ENCODE measurements around the gene NIFK.
"Not testable (repeated sequence)": the region's sequence is repeated elsewhere in the genome, so short reads cannot be mapped to it uniquely, and the experiment has no call there.

The NIFK gene

GRCh38 chr2:121697108-121697631, 39.5 kb downstream of the NIFK start:
- Histone ChIP-seq H3K36me3 (ENCODE audit: control insufficient read depth in 1 of 2, insufficient read depth in 2 of 2, low read length in 2 of 2) (no peaks in the 10 kb centered on the region), H3K4me3 (ENCODE audit: low read depth in 1 of 2, low read length in 2 of 2) (no peak overlapping the region), H3K27ac (ENCODE audit: low read depth, low read length) (no peak overlapping the region), H3K9me3 (ENCODE audit: control insufficient read depth in 1 of 2, low read length in 2 of 2) (no peaks in the 10 kb centered on the region), H3K27me3 (ENCODE audit: control insufficient read depth in 1 of 2, insufficient read depth in 2 of 2, low read length in 2 of 2) (no peaks in the 10 kb centered on the region), H3K9ac (ENCODE audit: low read depth in 1 of 2, low read length in 2 of 2) (no peak overlapping the region), H3K4me1 (ENCODE audit: control insufficient read depth in 1 of 2, insufficient read depth in 2 of 2, low read length in 2 of 2) (peaks cover 13 to 18% of the 10 kb centered on the region in 2 donors)

- Histone ChIP-seq H3K27ac (ENCODE audit: low read depth, low read length) (no peak overlapping the region), H3K9me3 (ENCODE audit: control insufficient read depth in 1 of 2, low read length in 2 of 2) (no peaks in the 10 kb centered on the region), H3K36me3 (ENCODE audit: control insufficient read depth in 1 of 2, insufficient read depth in 2 of 2, low read length in 2 of 2) (no peaks in the 10 kb centered on the region), H3K4me1 (ENCODE audit: control insufficient read depth in 1 of 2, insufficient read depth in 2 of 2, low read length in 2 of 2) (peaks cover 13 to 18% of the 10 kb centered on the region in 2 donors), H3K4me3 (ENCODE audit: low read depth in 1 of 2, low read length in 2 of 2) (no peak overlapping the region), H3K27me3 (ENCODE audit: control insufficient read depth in 1 of 2, insufficient read depth in 2 of 2, low read length in 2 of 2) (no peaks in the 10 kb centered on the region), H3K9ac (ENCODE audit: low read depth in 1 of 2, low read length in 2 of 2) (no peak overlapping the region)
Observed at GRCh38 chr2:121696410-121696930, 40.2 kb downstream of the NIFK start.

GRCh38 chr2:121695171-121695451, 41.6 kb downstream of the NIFK start:
- no peaks in the 10 kb centered on the region for H3K9me3 ChIP-seq (ENCODE audit: control insufficient read depth in 1 of 2, low read length in 2 of 2)
- peaks cover 9 to 15% of the 10 kb centered on the region in 2 donors for H3K4me1 ChIP-seq (ENCODE audit: control insufficient read depth in 1 of 2, insufficient read depth in 2 of 2, low read length in 2 of 2)
- no peak overlapping the region for H3K27ac ChIP-seq (ENCODE audit: low read depth, low read length)
- H3K36me3 ChIP-seq (ENCODE audit: control insufficient read depth in 1 of 2, insufficient read depth in 2 of 2, low read length in 2 of 2) = no peaks in the 10 kb centered on the region
- H3K4me3 ChIP-seq (ENCODE audit: low read depth in 1 of 2, low read length in 2 of 2) = no peak overlapping the region
- H3K9ac ChIP-seq (ENCODE audit: low read depth in 1 of 2, low read length in 2 of 2) = no peak overlapping the region
- H3K27me3 ChIP-seq (ENCODE audit: control insufficient read depth in 1 of 2, insufficient read depth in 2 of 2, low read length in 2 of 2) = no peaks in the 10 kb centered on the region

GRCh38 chr2:121694398-121695170, 42.1 kb downstream of the NIFK start:
- Histone ChIP-seq H3K4me1 (ENCODE audit: control insufficient read depth in 1 of 2, insufficient read depth in 2 of 2, low read length in 2 of 2) (peaks cover 9 to 10% of the 10 kb centered on the region in 2 donors), H3K36me3 (ENCODE audit: control insufficient read depth in 1 of 2, insufficient read depth in 2 of 2, low read length in 2 of 2) (no peaks in the 10 kb centered on the region), H3K9ac (ENCODE audit: low read depth in 1 of 2, low read length in 2 of 2) (no peak overlapping the region), H3K9me3 (ENCODE audit: control insufficient read depth in 1 of 2, low read length in 2 of 2) (no peaks in the 10 kb centered on the region), H3K27ac (ENCODE audit: low read depth, low read length) (no peak overlapping the region), H3K27me3 (ENCODE audit: control insufficient read depth in 1 of 2, insufficient read depth in 2 of 2, low read length in 2 of 2) (no peaks in the 10 kb centered on the region), H3K4me3 (ENCODE audit: low read depth in 1 of 2, low read length in 2 of 2) (no peak overlapping the region)

GRCh38 chr2:121690572-121690971, 46.1 kb downstream of the NIFK start:
- H3K27me3 ChIP-seq (ENCODE audit: control insufficient read depth in 1 of 2, insufficient read depth in 2 of 2, low read length in 2 of 2); H3K36me3 ChIP-seq (ENCODE audit: control insufficient read depth in 1 of 2, insufficient read depth in 2 of 2, low read length in 2 of 2); H3K4me1 ChIP-seq (ENCODE audit: control insufficient read depth in 1 of 2, insufficient read depth in 2 of 2, low read length in 2 of 2); H3K4me3 ChIP-seq (ENCODE audit: low read depth in 1 of 2, low read length in 2 of 2); H3K27ac ChIP-seq (ENCODE audit: low read depth, low read length); H3K9me3 ChIP-seq (ENCODE audit: control insufficient read depth in 1 of 2, low read length in 2 of 2); H3K9ac ChIP-seq (ENCODE audit: low read depth in 1 of 2, low read length in 2 of 2): not testable (repeated sequence)

GRCh38 chr2:121690095-121690494, 46.6 kb downstream of the NIFK start:
- H3K27ac ChIP-seq (ENCODE audit: low read depth, low read length) = no peak overlapping the region
- H3K36me3 ChIP-seq (ENCODE audit: control insufficient read depth in 1 of 2, insufficient read depth in 2 of 2, low read length in 2 of 2) = no peaks in the 10 kb centered on the region
- no peaks in the 10 kb centered on the region for H3K9me3 ChIP-seq (ENCODE audit: control insufficient read depth in 1 of 2, low read length in 2 of 2)
- no peaks in the 10 kb centered on the region for H3K4me1 ChIP-seq (ENCODE audit: control insufficient read depth in 1 of 2, insufficient read depth in 2 of 2, low read length in 2 of 2)
- no peak overlapping the region for H3K4me3 ChIP-seq (ENCODE audit: low read depth in 1 of 2, low read length in 2 of 2)
- no peak overlapping the region for H3K9ac ChIP-seq (ENCODE audit: low read depth in 1 of 2, low read length in 2 of 2)
- no peaks in the 10 kb centered on the region for H3K27me3 ChIP-seq (ENCODE audit: control insufficient read depth in 1 of 2, insufficient read depth in 2 of 2, low read length in 2 of 2)

GRCh38 chr2:121689356-121689755, 47.3 kb downstream of the NIFK start:
- H3K4me1 ChIP-seq (ENCODE audit: control insufficient read depth in 1 of 2, insufficient read depth in 2 of 2, low read length in 2 of 2) = no peaks in the 10 kb centered on the region
- no peak overlapping the region for H3K4me3 ChIP-seq (ENCODE audit: low read depth in 1 of 2, low read length in 2 of 2)
- no peak overlapping the region for H3K9ac ChIP-seq (ENCODE audit: low read depth in 1 of 2, low read length in 2 of 2)
- H3K27ac ChIP-seq (ENCODE audit: low read depth, low read length) = no peak overlapping the region
- H3K36me3 ChIP-seq (ENCODE audit: control insufficient read depth in 1 of 2, insufficient read depth in 2 of 2, low read length in 2 of 2) = no peaks in the 10 kb centered on the region
- H3K27me3 ChIP-seq (ENCODE audit: control insufficient read depth in 1 of 2, insufficient read depth in 2 of 2, low read length in 2 of 2) = no peaks in the 10 kb centered on the region
- no peaks in the 10 kb centered on the region for H3K9me3 ChIP-seq (ENCODE audit: control insufficient read depth in 1 of 2, low read length in 2 of 2)

GRCh38 chr2:121688820-121689219, 47.9 kb downstream of the NIFK start:
- H3K4me3 ChIP-seq (ENCODE audit: low read depth in 1 of 2, low read length in 2 of 2) = no peak overlapping the region
- H3K4me1 ChIP-seq (ENCODE audit: control insufficient read depth in 1 of 2, insufficient read depth in 2 of 2, low read length in 2 of 2) = no peaks in the 10 kb centered on the region
- H3K27me3 ChIP-seq (ENCODE audit: control insufficient read depth in 1 of 2, insufficient read depth in 2 of 2, low read length in 2 of 2) = no peaks in the 10 kb centered on the region
- H3K36me3 ChIP-seq (ENCODE audit: control insufficient read depth in 1 of 2, insufficient read depth in 2 of 2, low read length in 2 of 2) = no peaks in the 10 kb centered on the region
- H3K27ac ChIP-seq (ENCODE audit: low read depth, low read length) = no peak overlapping the region
- H3K9me3 ChIP-seq (ENCODE audit: control insufficient read depth in 1 of 2, low read length in 2 of 2) = peaks cover 0 to 2% of the 10 kb centered on the region in 2 donors
- no peak overlapping the region for H3K9ac ChIP-seq (ENCODE audit: low read depth in 1 of 2, low read length in 2 of 2)

GRCh38 chr2:121686902-121687301, 49.8 kb downstream of the NIFK start:
- no peaks in the 10 kb centered on the region for H3K27me3 ChIP-seq (ENCODE audit: control insufficient read depth in 1 of 2, insufficient read depth in 2 of 2, low read length in 2 of 2)
- H3K4me3 ChIP-seq (ENCODE audit: low read depth in 1 of 2, low read length in 2 of 2) = no peak overlapping the region
- H3K27ac ChIP-seq (ENCODE audit: low read depth, low read length) = no peak overlapping the region
- no peak overlapping the region for H3K9ac ChIP-seq (ENCODE audit: low read depth in 1 of 2, low read length in 2 of 2)
- H3K9me3 ChIP-seq (ENCODE audit: control insufficient read depth in 1 of 2, low read length in 2 of 2) = peaks cover 15 to 20% of the 10 kb centered on the region in 2 donors
- no peaks in the 10 kb centered on the region for H3K36me3 ChIP-seq (ENCODE audit: control insufficient read depth in 1 of 2, insufficient read depth in 2 of 2, low read length in 2 of 2)
- H3K4me1 ChIP-seq (ENCODE audit: control insufficient read depth in 1 of 2, insufficient read depth in 2 of 2, low read length in 2 of 2) = no peaks in the 10 kb centered on the region

- peak overlapping the region in 1 of 2 donors; percentile 44 for H3K4me3 ChIP-seq (ENCODE audit: low read depth in 1 of 2, low read length in 2 of 2)
- no peaks in the 10 kb centered on the region for H3K4me1 ChIP-seq (ENCODE audit: control insufficient read depth in 1 of 2, insufficient read depth in 2 of 2, low read length in 2 of 2)
- H3K36me3 ChIP-seq (ENCODE audit: control insufficient read depth in 1 of 2, insufficient read depth in 2 of 2, low read length in 2 of 2) = no peaks in the 10 kb centered on the region
- H3K9ac ChIP-seq (ENCODE audit: low read depth in 1 of 2, low read length in 2 of 2) = no peak overlapping the region
- no peaks in the 10 kb centered on the region for H3K27me3 ChIP-seq (ENCODE audit: control insufficient read depth in 1 of 2, insufficient read depth in 2 of 2, low read length in 2 of 2)
- H3K9me3 ChIP-seq (ENCODE audit: control insufficient read depth in 1 of 2, low read length in 2 of 2) = peaks cover 15 to 21% of the 10 kb centered on the region in 2 donors
- no peak overlapping the region for H3K27ac ChIP-seq (ENCODE audit: low read depth, low read length)
Observed at GRCh38 chr2:121686218-121686617, 50.5 kb downstream of the NIFK start.

All from duodenal mucosa (tissue), 2 donors.